CD4-positive, alpha-beta T cell (primary cell): ENCODE data around the gene PIWIL4. TPM values are rescaled to one million over a fixed set of nuclear protein-coding genes. Genes with fewer than 3 reads are reported as not detected.

Source experiments
- ATAC-seq: fragments of 200-7000 bp; cut with Tn5 transposase; one replicate; pipeline ENCODE4 v1.10.0; 2022; ENCODE audit warnings: mild to moderate bottlenecking; ENCODE audit not compliant: poor library complexity
- CTCF ChIA-PET: fragments of 350-600 bp; sonication (Branson Sonifier 250); formaldehyde crosslinking; loops from one replicate; lab custom pipeline; 2021; ENCODE audit warnings: antibody characterized with exemption, inconsistent platforms; lab: Charles Lee
- POLR2A ChIA-PET: fragments of 350-600 bp; sonication (Branson Sonifier 250); formaldehyde crosslinking; loops from one replicate; lab custom pipeline; 2021; ENCODE audit warnings: antibody characterized with exemption, inconsistent platforms; lab: Charles Lee
- DNase-seq, 14 experiments: peaks; one replicate each; pipeline ENCODE4 v3.0.0-alpha.2; 2013 to 2020; ENCODE audit warnings: mixed read lengths in 2 of 14
- H3K27ac ChIP-seq, 2 donors: one replicate each; pipeline versions ENCODE4 v1.5.1 to v1.7.0; 2013; ENCODE audit warnings: low read length in 2 of 2, low read depth in 1 of 2, mild to moderate bottlenecking in 1 of 2
- H3K27me3 ChIP-seq, 2 experiments: 1 replicate in 1 of 2; 2 replicates in 1 of 2; pipeline versions ENCODE4 v1.6.1 to v1.7.0; 2013; ENCODE audit warnings: low read length in 2 of 2, control low read depth in 1 of 2, mild to moderate bottlenecking in 1 of 2, moderate library complexity in 1 of 2; ENCODE audit not compliant: insufficient read depth in 2 of 2, control insufficient read depth in 1 of 2
- H3K36me3 ChIP-seq: one replicate; pipeline ENCODE4 v1.6.1; 2013; ENCODE audit warnings: low read length, control low read depth; ENCODE audit not compliant: insufficient read depth
- H3K4me1 ChIP-seq: one replicate; pipeline ENCODE4 v1.6.1; 2013; ENCODE audit warnings: low read length, control low read depth; ENCODE audit not compliant: insufficient read depth
- H3K4me3 ChIP-seq: one replicate; pipeline ENCODE4 v1.5.1; 2013; ENCODE audit warnings: mild to moderate bottlenecking, low read length, moderate library complexity
- H3K9me3 ChIP-seq, 2 experiments: 1 replicate in 1 of 2; 2 replicates in 1 of 2; pipeline versions ENCODE4 v1.6.1 to v1.7.0; 2013; ENCODE audit warnings: low read length in 2 of 2, mild to moderate bottlenecking in 2 of 2, control low read depth in 1 of 2, moderate library complexity in 1 of 2; ENCODE audit not compliant: control insufficient read depth in 1 of 2, insufficient read depth in 1 of 2
- H3K27ac Mint-ChIP-seq: one replicate; pipeline ENCODE4 v1.8.0; 2020; ENCODE audit warnings: mixed read lengths
- H3K27me3 Mint-ChIP-seq: one replicate; pipeline ENCODE4 v1.8.0; 2021; ENCODE audit warnings: mixed read lengths
- H3K36me3 Mint-ChIP-seq: one replicate; pipeline ENCODE4 v1.8.0; 2021; ENCODE audit warnings: low read depth, mixed read lengths
- H3K4me1 Mint-ChIP-seq: one replicate; pipeline ENCODE4 v1.8.0; 2021; ENCODE audit warnings: low read depth, mixed read lengths
- H3K4me3 Mint-ChIP-seq: one replicate; pipeline ENCODE4 v1.8.0; 2020; ENCODE audit warnings: mild to moderate bottlenecking, mixed read lengths
- H3K9me3 Mint-ChIP-seq: one replicate; pipeline ENCODE4 v1.8.0; 2020; ENCODE audit warnings: mixed read lengths
- intact Hi-C, 2 experiments: fragments of 100-400 bp; cut with DNase I in 1 of 2; cut with micrococcal nuclease in 1 of 2; formaldehyde crosslinking; loops; one replicate each; pipeline versions ENCODE4 v1.15.1 to v1.9.0; 2023 to 2025; cut with DNase I, micrococcal nuclease
- total RNA-seq, 174 experiments: library from RNA in 2 of 174; stranded (reverse) in 2 of 174; gene quantifications; one replicate each; pipeline ENCODE4 v1.2.3 and lab custom pipeline; 2021 to 2026
- TF ChIP-seq, protein P1 (sequence below): fragments of 200-600 bp; IDR thresholded peaks from one replicate; pipeline ENCODE4 v1.8.0; 2022; ENCODE audit warnings: antibody characterized with exemption, mild to moderate bottlenecking

PIWIL4 gene
- total RNA-seq, 2 experiments from 2014 or later = 1.3 to 1.4 TPM

DNA sequence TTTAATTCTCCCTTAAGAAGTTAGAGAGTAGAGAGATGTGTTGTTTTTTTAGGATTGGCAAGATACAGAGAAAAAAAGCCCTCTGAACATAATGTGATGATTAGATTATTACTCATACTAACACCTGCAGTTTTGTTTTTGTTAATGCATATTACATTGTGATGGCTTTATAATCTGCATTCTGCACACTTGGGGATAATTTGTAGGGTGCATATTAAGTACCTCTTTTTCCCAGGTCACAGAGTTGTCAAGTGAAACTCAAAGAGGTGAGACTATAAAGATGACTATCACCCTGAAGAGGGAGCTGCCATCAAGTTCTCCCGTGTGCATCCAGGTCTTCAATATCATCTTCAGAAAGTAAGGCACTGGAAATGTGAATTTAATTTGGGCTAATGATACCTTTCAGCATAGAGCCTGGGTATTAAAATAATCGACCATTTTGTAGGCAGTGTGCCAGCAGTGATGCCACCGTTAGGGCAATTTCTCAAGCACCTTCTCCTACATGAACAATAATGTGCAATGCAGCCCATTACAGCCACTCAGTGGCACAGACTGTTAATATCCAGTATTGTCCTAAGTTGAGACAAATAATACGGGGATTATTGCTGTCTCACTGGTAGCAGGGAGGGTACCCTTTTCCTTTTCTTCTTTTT is 16.2 kb downstream of the PIWIL4 start:
- no peak overlapping the region for H3K27ac Mint-ChIP-seq
- H3K4me1 ChIP-seq = no peaks in the 10 kb centered on the region
- intact Hi-C loops = no loop called here
- TF ChIP-seq, protein P1, sequence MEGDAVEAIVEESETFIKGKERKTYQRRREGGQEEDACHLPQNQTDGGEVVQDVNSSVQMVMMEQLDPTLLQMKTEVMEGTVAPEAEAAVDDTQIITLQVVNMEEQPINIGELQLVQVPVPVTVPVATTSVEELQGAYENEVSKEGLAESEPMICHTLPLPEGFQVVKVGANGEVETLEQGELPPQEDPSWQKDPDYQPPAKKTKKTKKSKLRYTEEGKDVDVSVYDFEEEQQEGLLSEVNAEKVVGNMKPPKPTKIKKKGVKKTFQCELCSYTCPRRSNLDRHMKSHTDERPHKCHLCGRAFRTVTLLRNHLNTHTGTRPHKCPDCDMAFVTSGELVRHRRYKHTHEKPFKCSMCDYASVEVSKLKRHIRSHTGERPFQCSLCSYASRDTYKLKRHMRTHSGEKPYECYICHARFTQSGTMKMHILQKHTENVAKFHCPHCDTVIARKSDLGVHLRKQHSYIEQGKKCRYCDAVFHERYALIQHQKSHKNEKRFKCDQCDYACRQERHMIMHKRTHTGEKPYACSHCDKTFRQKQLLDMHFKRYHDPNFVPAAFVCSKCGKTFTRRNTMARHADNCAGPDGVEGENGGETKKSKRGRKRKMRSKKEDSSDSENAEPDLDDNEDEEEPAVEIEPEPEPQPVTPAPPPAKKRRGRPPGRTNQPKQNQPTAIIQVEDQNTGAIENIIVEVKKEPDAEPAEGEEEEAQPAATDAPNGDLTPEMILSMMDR = no peak
- ChIA-PET CTCF (no interaction called here), POLR2A (no interaction called here)
- H3K9me3 Mint-ChIP-seq = no peaks in the 10 kb centered on the region
- no peaks in the 10 kb centered on the region for H3K9me3 ChIP-seq
- no peaks in the 10 kb centered on the region for H3K36me3 ChIP-seq
- no peak for ATAC-seq
- H3K4me3 Mint-ChIP-seq = no peak overlapping the region
- DNase-seq = no peak
- H3K27me3 Mint-ChIP-seq = no peaks in the 10 kb centered on the region
- no peaks in the 10 kb centered on the region for H3K27me3 ChIP-seq
- H3K4me3 ChIP-seq = no peak overlapping the region
- no peak overlapping the region for H3K27ac ChIP-seq
- no peaks in the 10 kb centered on the region for H3K4me1 Mint-ChIP-seq
- no peaks in the 10 kb centered on the region for H3K36me3 Mint-ChIP-seq

DNA sequence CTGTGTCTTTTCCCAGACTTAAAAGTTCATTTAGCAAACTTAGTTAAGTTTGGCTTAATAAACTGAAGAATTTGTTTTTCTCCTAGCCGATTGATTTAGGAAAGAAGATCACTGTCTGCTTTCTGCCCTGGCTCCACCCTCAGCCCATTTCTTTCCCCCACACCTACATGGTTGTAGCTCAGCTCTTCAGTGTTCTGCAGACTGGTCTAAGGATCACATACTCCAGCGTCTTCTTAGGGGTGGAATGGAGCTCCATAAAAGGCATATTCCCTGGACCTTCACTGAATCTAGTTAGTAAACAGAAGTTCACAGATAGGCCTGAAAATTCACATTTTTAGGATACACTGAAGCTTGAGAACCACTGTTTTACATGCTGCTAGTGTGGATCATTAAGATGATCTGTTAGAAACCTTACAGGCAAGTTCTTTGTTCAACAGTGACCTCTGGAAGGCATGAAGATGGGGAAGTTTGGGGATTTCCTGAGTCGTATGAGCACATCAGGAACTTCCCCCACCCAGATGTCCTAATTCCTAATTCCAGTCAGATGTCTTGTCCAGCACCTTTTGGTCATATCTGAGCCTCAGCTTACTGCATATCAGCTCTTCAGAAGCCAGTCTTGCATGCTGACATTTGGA is 16.8 kb downstream of the PIWIL4 start:
- Histone ChIP-seq H3K27me3 (no peaks in the 10 kb centered on the region), H3K9me3 (no peaks in the 10 kb centered on the region), H3K4me3 (no peak overlapping the region), H3K4me1 (no peaks in the 10 kb centered on the region), H3K27ac (no peak overlapping the region), H3K36me3 (no peaks in the 10 kb centered on the region)
- H3K9me3 Mint-ChIP-seq = no peaks in the 10 kb centered on the region
- H3K4me3 Mint-ChIP-seq = no peak overlapping the region
- ChIA-PET CTCF (no interaction called here), POLR2A (no interaction called here)
- DNase-seq (peak in 2 of 14 experiments; percentile 63 to 70), ATAC-seq (no peak)
- no peaks in the 10 kb centered on the region for H3K36me3 Mint-ChIP-seq
- no peak overlapping the region for H3K27ac Mint-ChIP-seq
- H3K27me3 Mint-ChIP-seq = no peaks in the 10 kb centered on the region
- TF ChIP-seq, protein P1 = no peak
- intact Hi-C loops = no loop called here
- no peaks in the 10 kb centered on the region for H3K4me1 Mint-ChIP-seq

DNA sequence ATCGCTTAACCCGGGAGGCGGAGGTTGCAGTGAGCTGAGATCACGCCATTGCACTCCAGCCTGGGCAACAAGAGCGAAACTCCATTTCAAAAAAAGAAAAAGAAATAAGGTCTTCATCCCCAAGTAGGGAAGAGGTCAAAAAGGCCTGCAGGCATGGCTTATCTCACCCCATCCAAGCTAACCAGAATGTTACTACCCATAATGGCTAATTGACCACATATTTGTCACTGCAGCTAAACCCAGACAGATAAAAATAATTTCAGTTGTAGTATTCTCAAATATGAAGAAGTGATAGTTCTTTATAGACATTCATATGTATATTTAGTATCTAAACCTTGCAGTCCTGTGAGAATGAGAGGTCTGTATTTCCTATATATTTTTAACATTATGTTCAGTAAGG is 17.8 kb downstream of the PIWIL4 start:
- H3K9me3 ChIP-seq = no peaks in the 10 kb centered on the region
- H3K4me1 Mint-ChIP-seq = no peaks in the 10 kb centered on the region
- no peak for ATAC-seq

More for the DNA sequence above, 17.8 kb downstream of the PIWIL4 start:
- ChIA-PET CTCF (no interaction called here), POLR2A (no interaction called here)
- no peaks in the 10 kb centered on the region for H3K27me3 Mint-ChIP-seq
- intact Hi-C loops = no loop called here
- no peak overlapping the region for H3K4me3 ChIP-seq
- no peak overlapping the region for H3K4me3 Mint-ChIP-seq
- no peaks in the 10 kb centered on the region for H3K9me3 Mint-ChIP-seq
- no peaks in the 10 kb centered on the region for H3K36me3 ChIP-seq
- H3K36me3 Mint-ChIP-seq = no peaks in the 10 kb centered on the region
- no peak overlapping the region for H3K27ac ChIP-seq
- TF ChIP-seq, protein P1 = no peak
- no peaks in the 10 kb centered on the region for H3K4me1 ChIP-seq
- no peaks in the 10 kb centered on the region for H3K27me3 ChIP-seq
- no peak overlapping the region for H3K27ac Mint-ChIP-seq
- no peak for DNase-seq
